Loucy (cell line): ENCODE measurements around the gene EEPD1.

Experiments used
- H2AFZ ChIP-seq: fragments of 200-600 bp; sonication (generic); 2 replicates; pipeline ENCODE4 v1.6.0; 2016; ENCODE audit warnings: antibody characterized with exemption, mild to moderate bottlenecking, low read length, moderate library complexity
- H3F3A ChIP-seq: fragments of 200-600 bp; 2 replicates; pipeline ENCODE4 v1.6.0; 2016; ENCODE audit warnings: antibody characterized with exemption, low read depth, mild to moderate bottlenecking
- H3K27me3 ChIP-seq: fragments of 200-600 bp; sonication (generic); 2 replicates; pipeline ENCODE4 v1.6.1; 2014; ENCODE audit warnings: low read length, mild to moderate bottlenecking; ENCODE audit not compliant: insufficient read depth, poor library complexity, severe bottlenecking
- H3K36me3 ChIP-seq: fragments of 200-600 bp; sonication (generic); 2 replicates; pipeline ENCODE4 v1.6.1; 2016; ENCODE audit warnings: low read length; ENCODE audit not compliant: insufficient read depth
- H3K4me1 ChIP-seq: fragments of 200-600 bp; sonication (generic); 2 replicates; pipeline ENCODE4 v1.5.1; 2014; ENCODE audit warnings: low read length, mild to moderate bottlenecking; ENCODE audit not compliant: insufficient read depth, poor library complexity, severe bottlenecking
- H3K4me2 ChIP-seq: fragments of 200-600 bp; sonication (generic); 2 replicates; pipeline ENCODE4 v1.6.0; 2014; ENCODE audit warnings: antibody characterized with exemption, low read length, low read depth, mild to moderate bottlenecking; ENCODE audit not compliant: poor library complexity, severe bottlenecking
- H3K4me3 ChIP-seq: fragments of 200-600 bp; sonication (generic); 2 replicates; pipeline ENCODE4 v1.5.1; 2014; ENCODE audit warnings: low read length, mild to moderate bottlenecking, mixed read lengths; ENCODE audit not compliant: poor library complexity, severe bottlenecking
- H3K79me2 ChIP-seq: fragments of 200-600 bp; sonication (generic); 2 replicates; pipeline ENCODE4 v1.6.1; 2014; ENCODE audit warnings: low read length; ENCODE audit not compliant: insufficient read depth
- H3K9ac ChIP-seq: fragments of 200-600 bp; sonication (generic); 2 replicates; pipeline ENCODE4 v1.6.0; 2014; ENCODE audit warnings: mild to moderate bottlenecking, low read depth, low read length, moderate library complexity; ENCODE audit not compliant: poor library complexity, severe bottlenecking
- H3K9me2 ChIP-seq: fragments of 200-600 bp; sonication (generic); replicated peaks from 2 replicates; pipeline ENCODE4 v1.6.1; 2016; ENCODE audit warnings: low read depth, low read length, mixed read lengths
- H3K9me3 ChIP-seq: fragments of 200-600 bp; sonication (generic); 2 replicates; pipeline ENCODE4 v1.6.1; 2014; ENCODE audit warnings: mild to moderate bottlenecking, antibody characterized with exemption, low read length, low read depth; ENCODE audit not compliant: insufficient read depth
- H4K20me1 ChIP-seq: fragments of 200-600 bp; sonication (generic); 2 replicates; pipeline ENCODE4 v1.6.0; 2014; ENCODE audit warnings: antibody characterized with exemption, low read length, mild to moderate bottlenecking; ENCODE audit not compliant: insufficient read depth, poor library complexity, severe bottlenecking
- CTCF ChIP-seq: fragments of 200-600 bp; sonication (generic); conservative IDR thresholded peaks from 2 replicates; pipeline ENCODE4 v1.5.1; 2014; ENCODE audit warnings: mild to moderate bottlenecking, antibody characterized with exemption, low read length
- EZH2phosphoT487 ChIP-seq: fragments of 200-600 bp; IDR thresholded peaks from 2 replicates; pipeline ENCODE4 v1.6.1; 2018; ENCODE audit warnings: antibody characterized with exemption, mild to moderate bottlenecking, moderate library complexity, borderline replicate concordance

Gene EEPD1

GRCh38 chr7:36141850-36142249, 11.2 kb upstream of the EEPD1 start:
- no peak overlapping the region for H3K4me3 ChIP-seq
- no peaks in the 10 kb centered on the region for H3K9me2 ChIP-seq
- H3K79me2 ChIP-seq, result no peaks in the 10 kb centered on the region
- TF ChIP-seq CTCF (no peak), EZH2phosphoT487 (no peak)
- peaks cover 12% of the 10 kb centered on the region for H3K4me1 ChIP-seq
- no peak overlapping the region for H3K4me2 ChIP-seq
- no peaks in the 10 kb centered on the region for H3F3A ChIP-seq
- no peaks in the 10 kb centered on the region for H3K36me3 ChIP-seq
- H2AFZ ChIP-seq, result no peak overlapping the region
- H3K27me3 ChIP-seq, result no peaks in the 10 kb centered on the region
- H3K9ac ChIP-seq, result no peak overlapping the region
- no peaks in the 10 kb centered on the region for H4K20me1 ChIP-seq
- H3K9me3 ChIP-seq, result no peaks in the 10 kb centered on the region

GRCh38 chr7:36144189-36144588, 8.9 kb upstream of the EEPD1 start:
- H3K9ac ChIP-seq, result no peak overlapping the region
- no peak overlapping the region for H3K4me2 ChIP-seq
- no peaks in the 10 kb centered on the region for H3K27me3 ChIP-seq
- no peaks in the 10 kb centered on the region for H3K9me2 ChIP-seq
- TF ChIP-seq CTCF (no peak), EZH2phosphoT487 (no peak)
- no peaks in the 10 kb centered on the region for H3K36me3 ChIP-seq
- H4K20me1 ChIP-seq, result no peaks in the 10 kb centered on the region
- no peaks in the 10 kb centered on the region for H3K9me3 ChIP-seq
- H2AFZ ChIP-seq, result no peak overlapping the region
- no peak overlapping the region for H3K4me3 ChIP-seq
- no peaks in the 10 kb centered on the region for H3K79me2 ChIP-seq
- no peaks in the 10 kb centered on the region for H3K4me1 ChIP-seq
- H3F3A ChIP-seq, result no peaks in the 10 kb centered on the region

GRCh38 chr7:36145686-36146085, 7.4 kb upstream of the EEPD1 start:
- Histone ChIP-seq H3K4me1 (no peaks in the 10 kb centered on the region), H3K9me3 (no peaks in the 10 kb centered on the region), H3K9me2 (no peaks in the 10 kb centered on the region), H3K79me2 (no peaks in the 10 kb centered on the region), H3K36me3 (no peaks in the 10 kb centered on the region), H3F3A (no peaks in the 10 kb centered on the region), H2AFZ (no peak overlapping the region), H3K27me3 (no peaks in the 10 kb centered on the region), H3K9ac (no peak overlapping the region), H4K20me1 (no peaks in the 10 kb centered on the region), H3K4me3 (no peak overlapping the region), H3K4me2 (no peak overlapping the region)
- TF ChIP-seq CTCF, result no peak
- TF ChIP-seq EZH2phosphoT487, result no peak
